NCI-H146 treated with DMSO at 0.1 percent for 48 hours (cell line): ENCODE measurements around the gene NR2F1-AS1.
"Not testable (repeated sequence)": the region's sequence is repeated elsewhere in the genome, so short reads cannot be mapped to it uniquely, and the experiment has no call there.

ENCODE experiments used
- DNase-seq: peaks from one replicate; lab custom pipeline; 2025; ENCODE audit not compliant: unreplicated experiment; lab: John Stamatoyannopoulos, UW

Gene NR2F1-AS1

GRCh38 chr5:93391169-93391568, 189.8 kb downstream of the NR2F1-AS1 start:
- not testable (repeated sequence) for DNase-seq

- no peak for DNase-seq
Measured at GRCh38 chr5:93385655-93386054, 195.4 kb downstream of the NR2F1-AS1 start.

- no peak for DNase-seq
Measured at GRCh38 chr5:93384995-93385394, 196.0 kb downstream of the NR2F1-AS1 start.

DNA sequence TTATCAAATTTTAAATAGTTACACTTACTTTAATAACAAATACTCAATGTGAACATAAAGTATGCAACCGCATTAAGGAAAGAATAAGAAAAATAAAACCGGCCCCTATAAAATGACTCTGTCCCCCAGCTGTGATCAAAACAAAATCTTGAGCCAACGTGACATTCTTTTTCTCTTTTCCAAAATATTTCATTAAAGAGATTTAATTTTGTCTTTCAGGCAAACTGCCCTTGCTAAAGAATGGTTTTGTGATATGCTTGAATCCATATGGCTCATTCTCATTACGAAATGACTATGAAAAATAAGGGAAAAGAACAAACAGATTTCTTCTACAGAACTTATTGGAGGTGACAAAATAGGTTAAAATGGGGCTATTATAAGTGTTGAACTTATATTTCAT, 197.0 kb downstream of the NR2F1-AS1 start:
- no peak for DNase-seq

DNA sequence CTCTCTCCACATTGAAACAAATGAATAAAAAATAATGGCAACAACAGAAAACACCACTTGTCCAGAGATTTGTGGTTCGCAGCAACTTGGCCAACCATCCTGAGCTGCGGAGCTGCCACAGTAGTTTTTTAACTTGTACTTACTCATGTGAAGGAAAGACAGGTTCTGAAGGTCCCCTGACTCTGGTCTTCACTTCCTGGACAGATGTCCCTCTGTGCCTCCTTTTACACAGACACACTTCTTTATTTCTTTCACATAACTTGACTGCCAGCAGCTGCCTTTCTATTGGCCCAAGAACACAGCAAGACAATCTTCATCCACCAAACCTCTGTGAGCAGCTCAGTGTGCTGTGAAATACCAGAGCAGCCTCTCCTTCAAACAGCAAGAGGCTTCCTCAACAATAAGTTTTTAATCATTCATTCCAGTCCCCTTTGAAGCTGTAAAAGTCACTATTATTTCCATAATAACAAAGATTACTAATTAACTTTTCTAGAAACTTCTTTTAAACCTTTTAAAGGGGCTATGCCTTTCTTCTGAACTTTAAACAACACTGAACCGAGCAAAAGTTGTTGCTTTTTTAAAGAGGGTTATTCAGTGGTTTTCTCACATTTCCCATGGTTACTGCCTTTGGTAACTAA, 198.7 kb downstream of the NR2F1-AS1 start:
- no peak for DNase-seq

GRCh38 chr5:93381057-93381456, 200.0 kb downstream of the NR2F1-AS1 start:
- no peak for DNase-seq

DNA sequence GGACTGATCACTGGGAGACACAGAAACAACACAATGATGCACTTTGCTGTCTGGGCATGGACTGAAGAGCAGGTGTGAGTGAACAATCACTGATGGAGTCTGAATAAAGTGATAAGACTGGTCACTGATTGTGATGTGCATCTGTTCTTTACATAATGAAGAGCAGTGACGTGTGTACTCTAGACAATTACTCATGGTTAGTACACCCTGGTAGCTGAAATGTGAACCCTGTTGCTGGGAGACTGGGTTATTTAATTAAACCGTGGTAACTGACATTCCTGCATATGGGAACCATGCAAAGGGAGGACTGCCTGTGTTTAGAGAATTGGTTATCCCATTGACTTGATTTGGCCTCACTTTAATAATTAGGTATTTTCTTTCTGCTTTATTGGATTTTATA, 202.9 kb downstream of the NR2F1-AS1 start:
- peak; percentile 86 for DNase-seq

DNA sequence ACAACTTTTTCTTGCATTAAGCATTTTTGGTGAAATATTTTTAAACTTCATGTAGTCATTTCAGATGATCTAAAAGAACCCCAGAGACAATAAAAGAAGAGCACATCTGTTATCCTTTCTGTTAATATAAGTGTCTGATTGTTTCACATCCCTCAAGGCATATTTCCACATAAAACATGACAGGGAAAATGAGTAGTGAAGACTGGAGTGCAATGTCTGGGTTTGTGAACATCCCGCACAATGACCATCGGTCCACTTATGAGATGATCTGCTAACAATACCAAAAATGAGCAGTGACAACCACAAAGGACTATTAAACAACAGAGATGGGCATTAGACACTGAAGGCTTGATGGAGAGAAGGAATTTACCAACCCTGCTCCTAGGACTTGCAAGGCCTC, 209.1 kb downstream of the NR2F1-AS1 start:
- DNase-seq, result no peak

DNA sequence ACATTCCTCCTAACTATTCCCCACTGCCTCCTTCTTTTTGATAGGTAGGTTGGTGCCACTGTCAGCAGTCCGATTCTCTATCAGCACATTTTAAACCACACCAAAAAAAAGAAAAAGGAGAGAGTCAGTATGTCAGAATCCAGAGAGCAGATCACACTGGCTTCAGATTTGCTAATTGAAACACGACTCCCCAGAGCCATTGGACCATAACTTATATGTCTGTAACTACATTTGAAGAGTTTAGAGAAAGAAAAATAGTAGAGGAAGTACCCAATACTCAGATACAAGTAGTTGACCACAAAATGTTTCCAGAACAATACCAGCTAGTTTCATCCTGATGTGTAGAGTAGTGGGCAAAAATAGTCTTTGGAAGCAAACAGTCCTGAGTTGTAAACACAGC, 216.6 kb downstream of the NR2F1-AS1 start:
- no peak for DNase-seq

DNA sequence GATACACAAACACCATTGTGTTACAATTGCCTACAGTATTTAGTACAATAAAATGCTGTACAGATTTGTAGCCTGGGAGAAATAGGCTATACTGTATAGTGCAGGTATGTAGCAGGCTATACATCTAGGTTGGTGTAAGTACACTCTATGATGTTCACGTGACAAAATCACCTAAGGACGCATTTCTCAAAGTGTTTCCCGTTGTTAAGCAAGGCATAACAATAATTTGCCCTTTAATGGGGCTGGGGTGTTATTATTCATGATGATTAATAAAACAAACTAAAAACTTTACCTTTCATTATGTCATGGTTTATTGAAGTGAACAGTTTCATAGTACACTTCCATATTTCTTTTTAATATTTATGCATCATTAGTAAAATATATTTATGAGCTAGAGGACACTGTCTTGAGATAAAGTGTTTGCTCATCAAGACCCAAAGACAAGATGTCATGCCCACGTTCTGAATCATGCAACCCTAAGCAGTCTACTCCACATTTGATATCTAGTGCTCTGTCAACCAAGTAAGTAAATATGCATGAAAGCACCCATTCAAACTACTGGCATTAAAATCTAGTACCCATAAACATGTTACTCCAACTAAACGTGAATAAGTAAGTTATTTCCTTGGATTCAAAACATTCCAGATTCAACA, 220.5 kb downstream of the NR2F1-AS1 start:
- no peak for DNase-seq

DNA sequence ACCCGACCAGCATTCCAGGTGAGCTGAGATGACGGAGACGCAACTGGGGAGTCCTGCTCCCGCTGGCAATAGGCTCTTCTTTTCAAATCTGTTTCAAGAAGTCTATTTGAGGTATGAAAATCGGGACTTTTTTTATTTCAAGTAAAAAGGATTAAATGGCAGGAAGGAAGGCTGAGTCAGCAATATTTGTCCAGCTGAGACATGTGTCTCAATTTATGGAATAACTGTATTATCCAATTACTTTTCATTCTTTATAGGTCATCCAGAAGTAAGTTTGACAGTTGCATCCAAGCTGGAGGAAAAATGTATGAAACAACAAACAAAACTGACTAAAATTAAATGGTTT, 221.1 kb downstream of the NR2F1-AS1 start:
- no peak for DNase-seq
